Ectodermal cell (in vitro differentiated cells): ENCODE measurements around the gene C5AR1.
"Not testable (repeated sequence)": the region's sequence is repeated elsewhere in the genome, so short reads cannot be mapped to it uniquely, and the experiment has no call there.

ENCODE experiments used
- H3K27ac ChIP-seq: 2 replicates; pipeline ENCODE4 v1.7.0; 2013; ENCODE audit warnings: mild to moderate bottlenecking, low read depth, low read length; ENCODE audit not compliant: insufficient read depth, poor library complexity, severe bottlenecking
- H3K27me3 ChIP-seq: 2 replicates; pipeline ENCODE4 v1.7.0; 2013; ENCODE audit warnings: mild to moderate bottlenecking, low read length; ENCODE audit not compliant: insufficient read depth, control insufficient read depth, poor library complexity, severe bottlenecking
- H3K36me3 ChIP-seq: one replicate; pipeline ENCODE4 v1.7.0; 2013; ENCODE audit warnings: low read length; ENCODE audit not compliant: control insufficient read depth, insufficient read depth
- H3K4me1 ChIP-seq: one replicate; pipeline ENCODE4 v1.7.0; 2013; ENCODE audit warnings: low read length; ENCODE audit not compliant: control insufficient read depth, insufficient read depth
- H3K4me3 ChIP-seq: 2 replicates; pipeline ENCODE4 v1.7.0; 2013; ENCODE audit warnings: low read depth, low read length, control low read depth; ENCODE audit not compliant: insufficient read depth
- H3K9me3 ChIP-seq: 2 replicates; pipeline ENCODE4 v1.7.0; 2013; ENCODE audit warnings: mild to moderate bottlenecking, low read length, moderate library complexity; ENCODE audit not compliant: control insufficient read depth
- WGBS, 2 experiments: methylation state at CpG; one replicate each; pipeline ENCODE4 v1.1.7; 2013; ENCODE audit warnings: missing lambda C conversion rate in 2 of 2; 5-methylcytosine and 5-hydroxymethylcytosine counted together

C5AR1 gene

DNA sequence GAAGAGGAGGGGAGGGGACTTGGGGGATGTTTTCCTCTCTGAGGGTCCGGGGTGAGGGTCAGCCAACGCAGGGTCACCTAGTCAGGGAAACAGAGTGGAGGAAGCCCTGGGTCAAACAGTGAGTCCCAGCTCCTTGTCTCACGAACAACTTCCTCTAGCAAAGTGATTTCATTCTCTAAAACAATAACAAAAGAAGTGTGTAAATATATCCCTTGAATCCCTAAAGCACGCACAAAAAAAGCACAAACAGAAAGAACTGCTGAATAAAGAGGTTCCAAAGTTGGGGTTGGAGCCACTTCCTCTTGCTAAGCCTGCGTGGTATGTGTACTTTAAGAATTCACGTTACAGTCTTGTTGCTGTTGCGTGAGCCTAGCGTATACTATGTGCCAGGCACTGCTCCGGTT lies 20.8 kb downstream of the C5AR1 start:
- Histone ChIP-seq H3K9me3 (no peaks in the 10 kb centered on the region), H3K36me3 (no peaks in the 10 kb centered on the region), H3K27ac (no peak overlapping the region), H3K27me3 (no peaks in the 10 kb centered on the region), H3K4me1 (no peaks in the 10 kb centered on the region), H3K4me3 (no peak overlapping the region)
- 84 to 86% methylated on average over 8 to 9 of the region's 9 CpGs for WGBS, 2 experiments

DNA sequence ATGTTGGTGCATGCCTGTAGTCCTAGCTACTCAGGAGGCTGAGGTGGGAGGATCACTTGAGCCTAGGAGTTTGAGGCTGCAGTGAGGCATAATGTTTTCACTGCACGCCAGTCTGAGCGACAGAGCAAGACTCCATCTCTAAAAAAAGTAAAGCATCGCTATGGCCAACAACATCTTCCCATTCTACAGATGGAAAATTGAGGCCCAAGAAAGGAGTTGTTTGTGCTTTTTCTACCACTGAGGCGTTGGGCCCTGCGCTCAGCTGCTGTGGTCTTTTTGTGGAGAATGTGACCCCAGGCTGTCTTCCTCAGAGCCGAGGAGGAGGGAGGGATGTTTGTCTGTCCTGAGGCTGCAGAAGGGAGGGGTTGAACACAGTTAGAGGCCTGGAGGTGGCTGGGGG lies 21.8 kb downstream of the C5AR1 start:
- H3K4me1 ChIP-seq, result no peaks in the 10 kb centered on the region
- no peaks in the 10 kb centered on the region for H3K36me3 ChIP-seq
- no peak overlapping the region for H3K4me3 ChIP-seq
- H3K27me3 ChIP-seq, result no peaks in the 10 kb centered on the region
- 87 to 94% methylated on average over 6 of the region's 6 CpGs for whole genome bisulfite sequencing, 2 experiments
- H3K9me3 ChIP-seq, result no peaks in the 10 kb centered on the region
- no peak overlapping the region for H3K27ac ChIP-seq

DNA sequence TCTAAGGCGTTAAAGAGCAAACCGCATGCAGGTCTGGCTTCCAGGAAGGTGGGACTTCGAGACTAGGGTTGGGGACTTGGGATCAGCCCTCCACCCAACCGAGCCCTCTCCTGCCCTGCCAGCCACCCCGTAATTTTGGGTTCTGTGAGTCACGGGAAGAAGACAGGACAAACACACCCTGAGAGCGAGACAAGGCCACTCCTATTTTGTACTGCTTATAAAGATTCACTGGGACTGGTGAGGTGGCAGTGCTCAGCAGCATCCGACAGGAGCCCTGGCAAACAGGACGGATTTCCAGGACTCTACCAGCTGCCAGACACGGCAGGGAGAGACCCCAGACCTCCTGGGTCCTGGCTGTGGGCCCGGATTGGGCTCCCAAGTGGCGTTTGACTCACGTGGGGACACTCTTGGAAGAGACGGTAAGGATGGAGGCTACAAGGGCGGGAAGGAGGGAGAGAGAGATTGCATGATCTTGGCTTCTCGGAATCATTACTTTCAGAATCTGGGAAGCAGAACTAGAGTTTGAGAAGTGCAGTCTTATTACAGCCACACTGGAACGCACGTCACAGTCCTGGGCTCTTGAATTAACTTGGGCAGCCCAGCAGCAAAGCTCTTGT lies 22.4 kb downstream of the C5AR1 start, which contains the start of gene C5AR2:
Gene C5AR2 (plus strand): TSS at position 245 of the 617 bp plus-strand sequence. CDS start 8,625 bp downstream, outside the sequence.
- H3K27ac ChIP-seq, result no peak within 1 kb of the TSS
- H3K4me3 ChIP-seq, result no peak within 1 kb of the TSS
- no peaks in the 10 kb centered on the region for H3K36me3 ChIP-seq
- no peaks in the 10 kb centered on the region for H3K27me3 ChIP-seq
- H3K4me1 ChIP-seq, result no peaks in the 10 kb centered on the region
- WGBS, 2 experiments, result 83 to 84% methylated on average over 18 of the region's 18 CpGs
- no peaks in the 10 kb centered on the region for H3K9me3 ChIP-seq

DNA sequence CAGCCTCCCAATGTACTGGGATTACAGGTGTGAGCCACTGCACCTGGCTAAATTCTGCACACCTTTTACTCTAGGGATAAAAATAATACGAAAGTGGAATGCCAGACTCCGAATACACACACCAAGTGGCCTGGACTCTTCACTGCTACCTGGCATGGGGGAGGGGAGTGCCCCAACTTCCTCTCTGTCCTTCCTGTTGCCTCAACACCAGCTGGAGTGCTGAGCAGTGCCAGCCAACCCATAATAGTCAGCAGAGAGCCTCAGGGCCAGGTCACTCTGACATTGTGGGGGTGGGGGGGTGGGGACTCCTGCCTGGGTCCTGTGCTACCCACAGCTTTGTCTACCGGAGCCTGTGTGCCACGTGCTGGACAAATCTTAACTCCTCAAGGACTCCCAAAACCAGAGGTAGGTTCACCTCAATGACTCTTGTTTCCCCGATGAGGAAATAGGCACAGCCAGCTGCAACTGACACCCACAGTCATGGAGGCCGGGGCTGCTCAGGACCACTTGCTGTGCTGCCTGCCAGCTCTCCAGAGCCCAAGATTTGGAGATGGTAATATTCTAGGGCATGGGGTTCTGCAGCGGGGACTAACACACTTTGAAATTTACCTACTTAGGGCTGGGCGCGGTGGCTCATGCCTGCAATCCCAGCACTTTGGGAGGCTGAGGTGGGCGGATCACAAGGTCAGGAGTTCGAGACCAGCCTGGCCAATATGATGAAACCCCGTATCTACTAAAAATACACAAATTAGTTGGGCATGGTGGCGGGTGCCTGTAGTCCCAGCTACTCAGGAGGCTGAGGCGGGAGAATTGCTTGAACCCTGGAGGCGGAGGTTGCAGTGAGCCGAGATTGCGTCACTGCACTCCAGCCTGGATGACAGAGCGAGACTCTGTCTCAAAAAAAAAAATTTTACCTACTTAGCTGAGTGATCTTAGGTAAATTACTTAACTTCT lies 27.4 kb downstream of the C5AR1 start:
- H3K4me1 ChIP-seq, H3K4me3 ChIP-seq, H3K9me3 ChIP-seq, H3K36me3 ChIP-seq, H3K27ac ChIP-seq, H3K27me3 ChIP-seq: not testable (repeated sequence)
- WGBS, 2 experiments, result 90 to 91% methylated on average over 18 of the region's 18 CpGs

DNA sequence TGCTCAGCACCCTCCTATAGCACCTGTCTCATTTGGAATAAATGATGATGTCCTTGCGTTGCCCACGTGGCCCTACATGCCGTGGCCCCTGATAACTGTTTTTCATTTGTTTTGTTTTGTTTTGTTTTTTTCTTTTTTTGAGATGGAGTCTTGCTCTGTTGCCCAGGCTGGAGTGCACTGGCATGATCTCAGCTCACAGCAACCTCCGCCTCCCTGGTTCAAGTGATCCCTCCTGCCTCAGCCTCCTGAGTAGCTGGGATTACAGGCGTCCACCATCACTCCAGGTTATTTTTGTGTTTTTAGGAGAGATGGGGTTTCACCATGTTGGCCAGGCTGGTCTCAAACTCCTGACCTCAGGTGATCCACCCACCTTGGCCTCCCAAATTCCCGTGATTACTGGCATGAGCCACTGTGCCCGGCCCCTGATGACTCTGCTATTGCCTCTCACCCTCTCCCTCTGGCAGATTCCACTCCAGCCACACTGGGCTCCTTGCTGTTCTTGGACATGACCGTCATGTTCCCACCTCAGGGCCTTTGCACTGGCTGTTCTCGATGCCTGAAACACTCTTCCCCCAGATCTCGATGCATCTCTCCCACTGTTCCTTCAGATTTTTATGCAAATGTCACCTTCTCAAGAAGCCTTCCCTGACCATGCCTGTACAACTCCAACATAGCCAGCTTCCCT lies 29.7 kb downstream of the C5AR1 start:
- 89 to 90% methylated on average over 10 of the region's 10 CpGs for WGBS, 2 experiments
- H3K4me3 ChIP-seq, result no peak overlapping the region
- no peaks in the 10 kb centered on the region for H3K9me3 ChIP-seq
- no peaks in the 10 kb centered on the region for H3K4me1 ChIP-seq
- H3K36me3 ChIP-seq, result no peaks in the 10 kb centered on the region
- H3K27me3 ChIP-seq, result no peaks in the 10 kb centered on the region
- no peak overlapping the region for H3K27ac ChIP-seq

DNA sequence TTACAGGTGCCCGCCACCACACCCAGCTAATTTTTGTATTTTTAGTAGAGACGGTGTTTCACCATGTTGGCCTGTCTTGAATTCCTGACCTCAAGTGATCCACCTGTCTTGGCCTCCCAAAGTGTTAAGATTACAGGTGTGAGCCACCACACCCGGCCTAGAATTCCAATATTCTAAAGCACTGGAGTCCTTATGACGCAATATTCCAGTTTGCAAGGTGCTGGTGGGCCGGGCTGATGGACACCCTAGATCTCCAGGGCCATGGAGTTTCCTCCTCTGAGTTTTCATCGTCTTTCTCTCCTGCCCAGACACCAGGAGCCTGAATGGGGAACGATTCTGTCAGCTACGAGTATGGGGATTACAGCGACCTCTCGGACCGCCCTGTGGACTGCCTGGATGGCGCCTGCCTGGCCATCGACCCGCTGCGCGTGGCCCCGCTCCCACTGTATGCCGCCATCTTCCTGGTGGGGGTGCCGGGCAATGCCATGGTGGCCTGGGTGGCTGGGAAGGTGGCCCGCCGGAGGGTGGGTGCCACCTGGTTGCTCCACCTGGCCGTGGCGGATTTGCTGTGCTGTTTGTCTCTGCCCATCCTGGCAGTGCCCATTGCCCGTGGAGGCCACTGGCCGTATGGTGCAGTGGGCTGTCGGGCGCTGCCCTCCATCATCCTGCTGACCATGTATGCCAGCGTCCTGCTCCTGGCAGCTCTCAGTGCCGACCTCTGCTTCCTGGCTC lies 31.0 kb downstream of the C5AR1 start:
- no peaks in the 10 kb centered on the region for H3K4me1 ChIP-seq
- H3K27ac ChIP-seq, result no peak overlapping the region
- H3K27me3 ChIP-seq, result no peaks in the 10 kb centered on the region
- H3K4me3 ChIP-seq, result no peak overlapping the region
- WGBS, 2 experiments, result 93 to 94% methylated on average over 29 of the region's 29 CpGs
- no peaks in the 10 kb centered on the region for H3K9me3 ChIP-seq
- no peaks in the 10 kb centered on the region for H3K36me3 ChIP-seq

DNA sequence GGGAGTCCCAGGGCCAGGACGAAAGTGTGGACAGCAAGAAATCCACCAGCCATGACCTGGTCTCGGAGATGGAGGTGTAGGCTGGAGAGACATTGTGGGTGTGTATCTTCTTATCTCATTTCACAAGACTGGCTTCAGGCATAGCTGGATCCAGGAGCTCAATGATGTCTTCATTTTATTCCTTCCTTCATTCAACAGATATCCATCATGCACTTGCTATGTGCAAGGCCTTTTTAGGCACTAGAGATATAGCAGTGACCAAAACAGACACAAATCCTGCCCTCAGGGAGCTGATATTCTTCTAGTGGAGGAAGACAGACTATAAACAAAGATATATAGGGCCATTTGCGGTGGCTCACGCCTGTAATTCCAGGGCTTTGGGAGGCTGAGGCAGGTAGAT lies 32.1 kb downstream of the C5AR1 start:
- no peaks in the 10 kb centered on the region for H3K4me1 ChIP-seq
- WGBS, 2 experiments, result 85 to 94% methylated on average over 4 of the region's 4 CpGs
- no peak overlapping the region for H3K27ac ChIP-seq
- no peaks in the 10 kb centered on the region for H3K36me3 ChIP-seq
- no peaks in the 10 kb centered on the region for H3K9me3 ChIP-seq
- H3K4me3 ChIP-seq, result no peak overlapping the region
- H3K27me3 ChIP-seq, result no peaks in the 10 kb centered on the region

DNA sequence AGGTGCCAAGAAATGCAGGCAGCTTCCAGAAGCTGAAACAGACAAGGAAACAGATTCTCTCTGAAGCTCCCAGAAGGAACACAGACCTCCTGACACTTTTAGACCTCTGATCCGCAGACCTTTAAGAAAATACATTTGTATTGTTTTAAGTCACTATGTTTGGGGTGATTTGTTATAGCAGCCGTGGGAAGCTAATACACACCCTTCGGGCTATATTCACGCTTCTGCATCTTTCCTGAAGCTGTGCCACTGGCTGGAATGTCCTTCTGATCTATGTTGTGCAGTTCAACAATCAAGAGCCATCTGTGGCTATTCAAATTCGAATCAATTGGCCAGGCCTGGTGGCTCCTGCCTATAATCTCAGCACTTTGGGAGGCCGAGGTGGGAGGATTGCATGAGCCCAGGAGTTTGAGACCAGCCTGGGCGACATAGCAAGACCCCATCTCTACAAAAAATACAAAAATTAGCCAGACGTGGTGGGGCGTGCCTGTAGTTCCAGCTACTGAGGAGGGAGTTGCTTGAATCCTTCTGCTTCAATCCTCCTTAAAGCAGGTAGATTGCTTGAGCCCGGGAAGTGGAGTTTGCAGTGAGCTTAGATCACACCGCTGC lies 33.6 kb downstream of the C5AR1 start:
- Histone ChIP-seq H3K27me3 (peaks cover 1% of the 10 kb centered on the region), H3K27ac (no peak overlapping the region), H3K4me1 (no peaks in the 10 kb centered on the region), H3K4me3 (no peak overlapping the region), H3K9me3 (no peaks in the 10 kb centered on the region), H3K36me3 (no peaks in the 10 kb centered on the region)
- WGBS, 2 experiments, result 91 to 92% methylated on average over 11 of the region's 11 CpGs

DNA sequence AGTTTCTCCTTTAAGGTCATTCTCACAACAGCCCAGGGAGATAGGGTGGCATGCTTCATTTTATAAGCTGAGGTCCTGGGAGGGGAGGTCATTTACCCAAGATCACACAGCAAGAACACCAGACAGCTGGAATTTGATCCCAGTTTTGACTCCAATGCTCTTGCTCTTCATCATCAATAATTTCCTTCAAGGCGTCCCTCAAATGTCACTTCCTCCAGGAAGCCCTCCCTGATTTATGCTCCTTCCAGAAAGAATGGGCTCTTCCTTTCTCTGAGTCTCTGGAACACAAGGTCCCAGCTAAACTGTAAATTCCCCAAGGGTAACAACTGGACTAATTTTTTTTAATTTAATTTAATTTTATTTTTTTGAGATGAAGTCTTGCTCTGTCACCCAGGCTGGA lies 34.8 kb downstream of the C5AR1 start:
- H3K4me1 ChIP-seq, result no peaks in the 10 kb centered on the region
- no peak overlapping the region for H3K27ac ChIP-seq
- 85 to 89% methylated on average over 1 of the region's 1 CpG for WGBS, 2 experiments
- no peaks in the 10 kb centered on the region for H3K36me3 ChIP-seq
- no peak overlapping the region for H3K4me3 ChIP-seq
- no peaks in the 10 kb centered on the region for H3K9me3 ChIP-seq
- H3K27me3 ChIP-seq, result peaks cover 6% of the 10 kb centered on the region
